ENCODE results near the gene PCLO.

GRCh38 chr7:83211685-83212084 is 49.0 kb upstream of the PCLO start:
- TF ChIP-seq CTCF (optimal IDR thresholded peaks at IDR 0.05 in 1 of 3, IDR thresholded peaks at IDR 0.05 in 1 of 3, conservative IDR thresholded peaks at IDR 0.05 in 1 of 3; ENCODE audit: extremely low read depth in 1 of 3, insufficient read depth in 2 of 3, low read length in 3 of 3): no peak
- TF ChIP-seq EZH2 (IDR thresholded peaks at IDR 0.05; ENCODE audit: low read length): no peak

Data from keratinocyte (primary cell).